ENCODE measurements around the gene CST4.

GRCh38 chr20:23654717-23655116 is 34.1 kb downstream of the CST4 start:
- TF ChIP-seq, protein P1, sequence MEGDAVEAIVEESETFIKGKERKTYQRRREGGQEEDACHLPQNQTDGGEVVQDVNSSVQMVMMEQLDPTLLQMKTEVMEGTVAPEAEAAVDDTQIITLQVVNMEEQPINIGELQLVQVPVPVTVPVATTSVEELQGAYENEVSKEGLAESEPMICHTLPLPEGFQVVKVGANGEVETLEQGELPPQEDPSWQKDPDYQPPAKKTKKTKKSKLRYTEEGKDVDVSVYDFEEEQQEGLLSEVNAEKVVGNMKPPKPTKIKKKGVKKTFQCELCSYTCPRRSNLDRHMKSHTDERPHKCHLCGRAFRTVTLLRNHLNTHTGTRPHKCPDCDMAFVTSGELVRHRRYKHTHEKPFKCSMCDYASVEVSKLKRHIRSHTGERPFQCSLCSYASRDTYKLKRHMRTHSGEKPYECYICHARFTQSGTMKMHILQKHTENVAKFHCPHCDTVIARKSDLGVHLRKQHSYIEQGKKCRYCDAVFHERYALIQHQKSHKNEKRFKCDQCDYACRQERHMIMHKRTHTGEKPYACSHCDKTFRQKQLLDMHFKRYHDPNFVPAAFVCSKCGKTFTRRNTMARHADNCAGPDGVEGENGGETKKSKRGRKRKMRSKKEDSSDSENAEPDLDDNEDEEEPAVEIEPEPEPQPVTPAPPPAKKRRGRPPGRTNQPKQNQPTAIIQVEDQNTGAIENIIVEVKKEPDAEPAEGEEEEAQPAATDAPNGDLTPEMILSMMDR (IDR thresholded peaks at IDR 0.05), result no peak
- no peak for TF ChIP-seq POLR2A (IDR thresholded peaks at IDR 0.05)
